Uterus (tissue), 4 donors: ENCODE results near the gene FLVCR2. TPM values are rescaled to one million over a fixed set of nuclear protein-coding genes. Genes with fewer than 3 reads are reported as not detected.

ENCODE experiments used
- DNase-seq, 2 donors: peaks; one replicate each; pipeline ENCODE4 v3.0.0-alpha.2; 2019 to 2020
- H3K27ac ChIP-seq, 2 donors: fragments of 200-600 bp; sonication (generic); 1 replicate in 1 of 2; 2 replicates in 1 of 2; pipeline ENCODE4 v1.5.1; 2016 to 2018
- H3K27me3 ChIP-seq, 2 donors: fragments of 200-600 bp; sonication (generic); one replicate each; pipeline ENCODE4 v1.5.1; 2018 to 2019; ENCODE audit warnings: control low read depth in 1 of 2
- H3K36me3 ChIP-seq, 2 donors: fragments of 200-600 bp; sonication (generic); one replicate each; pipeline ENCODE4 v1.5.1; 2019; ENCODE audit warnings: control low read depth in 1 of 2
- H3K4me1 ChIP-seq, 2 donors: fragments of 200-600 bp; sonication (generic); one replicate each; pipeline ENCODE4 v1.5.1; 2018 to 2019; ENCODE audit warnings: control low read depth in 1 of 2
- H3K4me3 ChIP-seq, 2 donors: fragments of 200-600 bp; sonication (generic); 1 replicate in 1 of 2; 2 replicates in 1 of 2; pipeline ENCODE4 v1.5.1; 2018 to 2019; ENCODE audit warnings: mild to moderate bottlenecking in 1 of 2
- H3K9me3 ChIP-seq, 2 donors: fragments of 200-600 bp; sonication (generic); one replicate each; pipeline ENCODE4 v1.5.1; 2019; ENCODE audit warnings: control low read depth in 1 of 2
- POLR2A ChIP-seq, 2 donors: fragments of 450-650 bp; IDR thresholded peaks; one replicate each; pipeline ENCODE4 v1.6.1; 2016; ENCODE audit warnings: antibody characterized with exemption in 2 of 2, mild to moderate bottlenecking in 1 of 2, moderate library complexity in 1 of 2
- intact Hi-C: fragments of 100-400 bp; cut with DNase I; formaldehyde crosslinking; loops from one replicate; pipeline ENCODE4 v1.15.1; 2023; ENCODE audit warnings: low total_unique reads
- total RNA-seq, 4 donors: library from RNA; depleted of rRNA in 3 of 4; stranded (reverse); fragments of >200 nt in 3 of 4; gene quantifications; one replicate each; pipeline versions ENCODE4 v1.1.0 to v1.2.4, GENCODE V29; 2014 to 2023
- TF ChIP-seq, protein P1 (sequence below), 4 experiments: fragments of 200-600 bp in 2 of 4; fragments of 450-650 bp in 2 of 4; sonication (generic) in 2 of 4; IDR thresholded peaks; one replicate each; pipeline ENCODE4 v1.5.1; 2016 to 2019; ENCODE audit warnings: antibody characterized with exemption in 4 of 4, mild to moderate bottlenecking in 2 of 4, moderate library complexity in 1 of 4
- donor health status: DM: yes; HTN: yes; CAD: no.

FLVCR2 gene
- total RNA-seq, 4 donors from 2014 or later = 2.3 to 15.0 (median 3.3) TPM

DNA sequence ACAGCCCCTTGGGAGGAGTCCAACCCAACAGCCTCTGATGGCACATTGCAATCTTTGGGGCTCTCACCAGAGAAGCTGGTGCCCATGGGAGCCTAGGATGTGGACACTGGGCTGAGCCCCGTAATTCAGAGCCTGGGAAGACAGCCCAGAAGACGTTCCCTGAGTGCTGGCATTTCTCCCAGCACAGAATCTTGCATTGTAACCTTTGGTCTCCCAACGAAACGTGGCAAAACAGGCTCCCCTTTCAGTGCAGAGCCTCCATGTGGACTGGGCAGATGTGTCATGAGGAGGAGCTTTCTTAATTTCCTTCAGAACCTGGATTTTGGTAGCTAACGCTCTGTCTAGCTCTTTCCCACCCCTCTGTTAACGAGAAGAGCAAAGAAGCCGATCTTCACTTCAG lies 29.9 kb upstream of the FLVCR2 start:
- TF ChIP-seq, protein P1, sequence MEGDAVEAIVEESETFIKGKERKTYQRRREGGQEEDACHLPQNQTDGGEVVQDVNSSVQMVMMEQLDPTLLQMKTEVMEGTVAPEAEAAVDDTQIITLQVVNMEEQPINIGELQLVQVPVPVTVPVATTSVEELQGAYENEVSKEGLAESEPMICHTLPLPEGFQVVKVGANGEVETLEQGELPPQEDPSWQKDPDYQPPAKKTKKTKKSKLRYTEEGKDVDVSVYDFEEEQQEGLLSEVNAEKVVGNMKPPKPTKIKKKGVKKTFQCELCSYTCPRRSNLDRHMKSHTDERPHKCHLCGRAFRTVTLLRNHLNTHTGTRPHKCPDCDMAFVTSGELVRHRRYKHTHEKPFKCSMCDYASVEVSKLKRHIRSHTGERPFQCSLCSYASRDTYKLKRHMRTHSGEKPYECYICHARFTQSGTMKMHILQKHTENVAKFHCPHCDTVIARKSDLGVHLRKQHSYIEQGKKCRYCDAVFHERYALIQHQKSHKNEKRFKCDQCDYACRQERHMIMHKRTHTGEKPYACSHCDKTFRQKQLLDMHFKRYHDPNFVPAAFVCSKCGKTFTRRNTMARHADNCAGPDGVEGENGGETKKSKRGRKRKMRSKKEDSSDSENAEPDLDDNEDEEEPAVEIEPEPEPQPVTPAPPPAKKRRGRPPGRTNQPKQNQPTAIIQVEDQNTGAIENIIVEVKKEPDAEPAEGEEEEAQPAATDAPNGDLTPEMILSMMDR (IDR thresholded peaks at IDR 0.05) = no peak
- TF ChIP-seq POLR2A (IDR thresholded peaks at IDR 0.05) = no peak
- H3K36me3 ChIP-seq = no peaks in the 10 kb centered on the region
- H3K27me3 ChIP-seq = no peaks in the 10 kb centered on the region
- no peaks in the 10 kb centered on the region for H3K4me1 ChIP-seq
- H3K4me3 ChIP-seq = no peak overlapping the region
- no peak overlapping the region for H3K27ac ChIP-seq
- no peak for DNase-seq
- no peaks in the 10 kb centered on the region for H3K9me3 ChIP-seq
- intact Hi-C loops = no loop called here

DNA sequence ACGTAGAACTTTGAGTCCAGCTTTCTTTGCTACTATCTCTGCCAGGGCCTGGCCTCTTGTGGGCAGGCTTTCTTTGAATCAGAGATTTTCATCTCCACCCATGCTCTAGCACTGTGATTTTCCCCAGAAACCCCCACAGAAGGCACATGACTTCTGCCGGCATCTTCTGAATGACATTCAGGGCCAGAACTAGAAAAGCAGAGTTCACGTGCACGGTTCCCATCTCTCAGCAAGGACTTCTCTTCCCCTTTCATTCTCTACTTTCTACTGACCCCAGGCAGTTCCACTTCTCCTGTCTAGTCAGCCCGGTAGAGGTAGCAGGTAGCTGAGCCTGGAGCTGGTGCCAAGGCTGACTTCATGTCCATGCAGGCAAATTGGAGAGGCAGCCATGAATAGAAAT lies 29.3 kb upstream of the FLVCR2 start:
- no peak overlapping the region for H3K27ac ChIP-seq
- no peaks in the 10 kb centered on the region for H3K4me1 ChIP-seq
- no peak for DNase-seq
- TF ChIP-seq, protein P1 (IDR thresholded peaks at IDR 0.05) = no peak
- TF ChIP-seq POLR2A (IDR thresholded peaks at IDR 0.05) = no peak
- no peak overlapping the region for H3K4me3 ChIP-seq
- intact Hi-C loops = no loop called here
- H3K27me3 ChIP-seq = no peaks in the 10 kb centered on the region
- H3K36me3 ChIP-seq = no peaks in the 10 kb centered on the region
- no peaks in the 10 kb centered on the region for H3K9me3 ChIP-seq

DNA sequence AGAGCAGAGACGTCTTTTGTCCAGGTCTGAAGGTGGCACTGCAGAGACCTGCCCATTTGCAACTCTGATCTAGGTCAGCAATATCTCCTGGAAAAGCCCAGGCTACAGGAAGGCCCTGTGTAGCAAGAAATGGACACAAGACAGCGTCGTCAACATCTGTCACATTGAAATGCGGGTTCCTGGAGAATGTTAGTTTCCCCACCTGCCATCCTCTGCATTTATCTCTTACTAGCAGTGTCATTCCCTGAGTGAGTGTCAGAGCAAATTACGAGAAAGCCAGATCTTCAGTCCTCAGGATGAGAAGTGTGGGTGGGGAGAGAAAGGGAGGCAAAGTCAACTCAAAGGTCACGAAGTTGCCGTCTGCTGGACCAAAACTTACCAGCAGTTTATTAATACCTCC lies 27.4 kb upstream of the FLVCR2 start:
- Histone ChIP-seq H3K9me3 (no peaks in the 10 kb centered on the region), H3K4me1 (no peaks in the 10 kb centered on the region), H3K27ac (no peak overlapping the region), H3K4me3 (no peak overlapping the region), H3K27me3 (no peaks in the 10 kb centered on the region), H3K36me3 (no peaks in the 10 kb centered on the region)
- TF ChIP-seq, protein P1 (IDR thresholded peaks at IDR 0.05) = no peak
- no peak for TF ChIP-seq POLR2A (IDR thresholded peaks at IDR 0.05)
- DNase-seq = no peak
- intact Hi-C loops = no loop called here

DNA sequence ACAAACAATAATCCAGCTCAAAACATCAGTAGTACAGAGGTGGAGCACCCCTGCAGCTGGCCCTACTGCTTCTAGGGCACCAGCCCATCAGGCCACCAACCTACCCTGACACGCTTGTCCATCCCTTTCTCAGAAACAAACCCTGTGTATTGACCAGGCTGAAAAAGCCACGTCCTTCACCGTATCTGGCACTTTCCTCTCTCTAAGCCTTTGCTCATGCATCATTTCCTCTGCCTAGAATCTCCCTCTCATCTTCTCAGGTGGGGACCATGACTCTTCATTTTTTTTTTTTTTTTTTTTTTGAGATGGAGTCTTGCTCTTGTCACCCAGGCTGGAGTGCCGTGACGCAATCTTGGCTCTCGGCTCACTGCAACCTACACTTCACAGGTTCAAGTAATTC lies 25.3 kb upstream of the FLVCR2 start:
- TF ChIP-seq, protein P1 (IDR thresholded peaks at IDR 0.05) = no peak
- intact Hi-C loops = no loop called here
- Histone ChIP-seq H3K9me3 (no peaks in the 10 kb centered on the region), H3K4me1 (no peaks in the 10 kb centered on the region), H3K27me3 (no peaks in the 10 kb centered on the region), H3K36me3 (no peaks in the 10 kb centered on the region), H3K4me3 (no peak overlapping the region), H3K27ac (no peak overlapping the region)
- no peak for DNase-seq

DNA sequence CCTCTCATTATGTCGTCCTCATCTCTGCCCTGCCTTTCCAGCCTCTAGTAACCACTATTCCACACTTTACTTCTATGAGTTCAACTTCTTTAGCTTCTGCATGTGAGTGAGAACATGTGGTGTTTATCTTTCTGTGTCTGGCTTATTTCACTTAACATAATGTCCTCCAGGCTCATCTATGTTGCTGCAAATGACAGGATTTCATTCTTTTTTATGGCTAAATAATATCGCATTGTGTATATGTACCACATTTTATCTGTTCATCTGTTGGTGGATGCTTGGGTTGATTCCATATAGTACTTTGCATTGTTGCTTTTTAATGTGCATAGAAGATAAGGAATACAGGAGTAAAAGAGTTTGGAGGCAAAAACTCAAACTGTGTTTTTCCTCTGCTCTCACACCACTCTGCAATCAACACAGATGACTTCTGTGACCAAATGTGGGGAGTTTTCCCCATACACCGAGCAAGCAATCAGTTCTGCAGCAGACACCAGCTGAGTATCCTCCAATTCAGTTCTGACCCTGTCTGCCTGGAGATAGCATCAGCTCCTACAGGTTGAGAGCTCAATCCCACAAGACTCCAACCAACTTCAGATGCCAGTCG lies 24.6 kb upstream of the FLVCR2 start:
- Histone ChIP-seq H3K9me3 (no peaks in the 10 kb centered on the region), H3K27ac (no peak overlapping the region), H3K4me1 (no peaks in the 10 kb centered on the region), H3K36me3 (no peaks in the 10 kb centered on the region), H3K4me3 (no peak overlapping the region), H3K27me3 (no peaks in the 10 kb centered on the region)
- no peak for DNase-seq
- TF ChIP-seq, protein P1 (IDR thresholded peaks at IDR 0.05) = no peak
- no peak for TF ChIP-seq POLR2A (IDR thresholded peaks at IDR 0.05)
- intact Hi-C loops = no loop called here
